C4-2B (cell line): ENCODE data around the gene ADPGK.

Experiments
- ZFX ChIP-seq: fragments of 450-650 bp; IDR thresholded peaks from 2 replicates; pipeline ENCODE4 v1.6.1; 2017
- TF ChIP-seq, protein P1 (sequence below): fragments of 450-650 bp; conservative IDR thresholded peaks from 2 replicates; pipeline ENCODE4 v1.5.1; 2017; ENCODE audit warnings: mild to moderate bottlenecking

DNA sequence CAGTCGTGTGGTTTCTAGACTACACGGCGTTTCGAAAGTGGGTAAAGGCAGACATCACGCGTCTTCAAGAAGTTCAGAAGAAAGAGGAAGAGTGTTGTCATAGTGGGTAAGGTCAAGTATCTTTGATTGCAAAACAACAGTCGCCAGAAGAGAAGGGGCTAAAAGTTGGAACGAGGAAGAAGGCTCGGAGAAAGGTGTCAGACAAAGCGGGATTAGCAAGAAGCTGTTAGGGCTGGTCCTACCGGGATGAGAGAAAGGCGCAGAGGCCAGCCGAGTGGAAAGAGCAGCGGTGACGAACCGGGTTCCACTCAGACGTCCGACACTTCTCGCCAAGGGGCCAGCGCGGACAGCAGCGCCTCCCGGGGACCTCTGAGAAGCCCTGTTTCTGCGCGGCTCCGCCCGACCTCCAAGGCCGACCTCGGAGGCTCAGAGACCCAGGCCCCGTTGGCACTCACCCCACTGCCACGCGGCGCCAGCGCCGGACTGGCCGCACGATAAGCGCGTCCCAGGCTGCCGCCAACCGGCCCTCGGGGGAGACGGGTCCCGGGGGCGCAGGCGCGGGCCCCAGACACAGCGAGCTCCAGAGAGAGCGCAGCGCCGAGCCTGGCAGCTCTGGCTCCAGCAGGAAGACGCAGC is 436 bp downstream of the ADPGK start:
- TF ChIP-seq, protein P1, sequence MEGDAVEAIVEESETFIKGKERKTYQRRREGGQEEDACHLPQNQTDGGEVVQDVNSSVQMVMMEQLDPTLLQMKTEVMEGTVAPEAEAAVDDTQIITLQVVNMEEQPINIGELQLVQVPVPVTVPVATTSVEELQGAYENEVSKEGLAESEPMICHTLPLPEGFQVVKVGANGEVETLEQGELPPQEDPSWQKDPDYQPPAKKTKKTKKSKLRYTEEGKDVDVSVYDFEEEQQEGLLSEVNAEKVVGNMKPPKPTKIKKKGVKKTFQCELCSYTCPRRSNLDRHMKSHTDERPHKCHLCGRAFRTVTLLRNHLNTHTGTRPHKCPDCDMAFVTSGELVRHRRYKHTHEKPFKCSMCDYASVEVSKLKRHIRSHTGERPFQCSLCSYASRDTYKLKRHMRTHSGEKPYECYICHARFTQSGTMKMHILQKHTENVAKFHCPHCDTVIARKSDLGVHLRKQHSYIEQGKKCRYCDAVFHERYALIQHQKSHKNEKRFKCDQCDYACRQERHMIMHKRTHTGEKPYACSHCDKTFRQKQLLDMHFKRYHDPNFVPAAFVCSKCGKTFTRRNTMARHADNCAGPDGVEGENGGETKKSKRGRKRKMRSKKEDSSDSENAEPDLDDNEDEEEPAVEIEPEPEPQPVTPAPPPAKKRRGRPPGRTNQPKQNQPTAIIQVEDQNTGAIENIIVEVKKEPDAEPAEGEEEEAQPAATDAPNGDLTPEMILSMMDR = no peak
- TF ChIP-seq ZFX = no peak
